Measurements from ENCODE around the gene PKHD1.

The PKHD1 gene

DNA sequence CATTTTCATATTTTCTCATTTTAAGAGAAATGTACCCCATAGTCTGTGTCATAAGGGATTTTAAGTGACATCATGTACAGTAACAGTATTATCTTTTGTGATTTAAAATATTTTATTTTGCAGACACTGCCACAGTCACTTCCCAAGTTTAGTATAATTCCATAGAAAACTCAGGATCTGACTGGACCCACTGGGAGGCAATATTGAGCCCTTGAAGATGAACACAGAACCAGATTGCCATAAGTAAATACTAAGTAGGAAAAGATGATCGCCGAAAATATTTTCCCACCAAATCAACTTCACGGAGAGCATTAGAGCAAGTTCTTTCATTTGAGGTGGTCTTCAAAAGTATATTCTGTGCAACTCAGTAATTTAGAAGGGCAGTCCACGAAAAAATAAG is 17.6 kb upstream of the PKHD1 start:
- H2AFZ ChIP-seq (ENCODE audit: low read length, unreplicated experiment): no peak overlapping the region
- H3K4me3 ChIP-seq (ENCODE audit: low read depth, low read length): no peak overlapping the region

DNA sequence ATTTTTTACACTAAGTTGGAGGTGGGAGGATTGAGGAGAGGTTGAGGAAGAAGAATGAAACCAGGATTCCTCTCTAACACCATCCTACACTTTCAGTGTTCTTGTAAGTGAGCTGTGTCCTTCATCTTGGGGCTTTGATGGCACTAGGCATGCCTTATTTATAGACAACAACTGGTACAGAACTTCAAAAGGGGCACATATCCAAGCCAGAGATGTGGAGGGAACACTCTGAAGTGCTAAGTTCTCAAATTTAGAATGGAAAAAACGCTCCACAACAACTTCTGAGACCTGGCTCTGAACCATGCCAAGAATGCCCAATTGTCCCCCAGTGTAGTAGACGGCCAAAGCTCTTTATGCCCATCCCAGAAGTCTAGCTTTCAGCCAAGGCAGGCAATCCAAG is 16.2 kb upstream of the PKHD1 start:
- Histone ChIP-seq H2AFZ (ENCODE audit: low read length, unreplicated experiment) (no peak overlapping the region), H3K27ac (ENCODE audit: low read depth, low read length) (no peak overlapping the region), H3K36me3 (ENCODE audit: insufficient read depth, low read length) (no peaks in the 10 kb centered on the region), H3K4me3 (ENCODE audit: low read depth, low read length) (no peak overlapping the region), H3K79me2 (ENCODE audit: control insufficient read depth, insufficient read depth, low read length, unreplicated experiment) (no peaks in the 10 kb centered on the region), H3K27me3 (ENCODE audit: insufficient read depth, low read length) (0 out of 2 replicates have a peak, but pooled peaks cover 15% of the 10 kb centered on the region), H3K4me1 (ENCODE audit: control insufficient read depth, insufficient read depth, low read length, unreplicated experiment) (no peaks in the 10 kb centered on the region)

More for the DNA sequence above, 17.6 kb upstream of the PKHD1 start:
- no peak overlapping the region for H3K27ac ChIP-seq (ENCODE audit: low read depth, low read length)
- H3K4me1 ChIP-seq (ENCODE audit: control insufficient read depth, insufficient read depth, low read length, unreplicated experiment): no peaks in the 10 kb centered on the region
- H3K36me3 ChIP-seq (ENCODE audit: insufficient read depth, low read length): no peaks in the 10 kb centered on the region
- 0 out of 2 replicates have a peak, but pooled peaks cover 6% of the 10 kb centered on the region for H3K27me3 ChIP-seq (ENCODE audit: insufficient read depth, low read length)
- no peaks in the 10 kb centered on the region for H3K79me2 ChIP-seq (ENCODE audit: control insufficient read depth, insufficient read depth, low read length, unreplicated experiment)

DNA sequence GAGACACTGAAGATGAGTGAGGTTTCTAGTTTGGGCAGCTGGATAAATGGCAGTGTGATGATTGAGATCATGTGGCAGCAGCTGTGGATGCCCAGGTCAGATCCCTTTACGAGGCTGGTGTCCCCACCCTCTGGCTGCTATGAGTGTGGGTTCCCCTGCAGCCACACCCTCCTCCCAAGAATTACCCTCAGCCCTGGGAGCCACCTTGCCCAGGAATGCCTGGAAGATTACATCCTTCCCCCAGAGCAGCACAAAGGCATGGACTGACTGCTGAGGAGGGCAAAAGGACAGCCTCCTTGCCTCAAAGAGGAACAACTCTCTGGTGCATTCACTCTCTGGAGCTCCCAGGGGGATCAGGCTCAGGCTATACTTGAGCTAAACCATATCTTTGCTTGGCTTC is 15.0 kb upstream of the PKHD1 start:
- no peak overlapping the region for H2AFZ ChIP-seq (ENCODE audit: low read length, unreplicated experiment)
- no peaks in the 10 kb centered on the region for H3K4me1 ChIP-seq (ENCODE audit: control insufficient read depth, insufficient read depth, low read length, unreplicated experiment)
- no peaks in the 10 kb centered on the region for H3K79me2 ChIP-seq (ENCODE audit: control insufficient read depth, insufficient read depth, low read length, unreplicated experiment)
- H3K27me3 ChIP-seq (ENCODE audit: insufficient read depth, low read length): 0 out of 2 replicates have a peak, but pooled peaks cover 15% of the 10 kb centered on the region
- H3K27ac ChIP-seq (ENCODE audit: low read depth, low read length): no peak overlapping the region
- H3K4me3 ChIP-seq (ENCODE audit: low read depth, low read length): no peak overlapping the region
- no peaks in the 10 kb centered on the region for H3K36me3 ChIP-seq (ENCODE audit: insufficient read depth, low read length)

DNA sequence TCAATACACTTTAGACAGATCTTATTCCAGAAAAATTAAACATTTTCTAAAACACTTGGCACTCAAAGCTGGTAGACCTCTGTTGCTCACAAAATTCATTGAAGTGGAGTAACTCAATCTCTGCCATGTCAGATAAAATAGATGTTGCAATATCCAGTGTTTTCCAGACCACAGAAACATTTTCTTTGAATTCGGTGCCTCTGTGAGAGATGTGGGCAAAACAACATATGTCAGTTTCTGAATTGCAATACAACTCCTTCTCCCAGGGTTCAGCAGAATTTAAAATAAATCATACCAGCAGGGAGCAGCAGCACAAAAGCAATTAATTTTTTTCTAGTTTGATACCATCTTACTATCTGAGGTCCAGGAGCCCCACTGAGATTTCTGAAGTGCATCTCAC is 11.3 kb upstream of the PKHD1 start:
- Histone ChIP-seq H3K27me3 (ENCODE audit: insufficient read depth, low read length) (0 out of 2 replicates have a peak, but pooled peaks cover 15% of the 10 kb centered on the region), H3K27ac (ENCODE audit: low read depth, low read length) (no peak overlapping the region), H3K36me3 (ENCODE audit: insufficient read depth, low read length) (no peaks in the 10 kb centered on the region), H3K4me3 (ENCODE audit: low read depth, low read length) (no peak overlapping the region), H3K4me1 (ENCODE audit: control insufficient read depth, insufficient read depth, low read length, unreplicated experiment) (no peaks in the 10 kb centered on the region), H2AFZ (ENCODE audit: low read length, unreplicated experiment) (no peak overlapping the region), H3K79me2 (ENCODE audit: control insufficient read depth, insufficient read depth, low read length, unreplicated experiment) (no peaks in the 10 kb centered on the region)

DNA sequence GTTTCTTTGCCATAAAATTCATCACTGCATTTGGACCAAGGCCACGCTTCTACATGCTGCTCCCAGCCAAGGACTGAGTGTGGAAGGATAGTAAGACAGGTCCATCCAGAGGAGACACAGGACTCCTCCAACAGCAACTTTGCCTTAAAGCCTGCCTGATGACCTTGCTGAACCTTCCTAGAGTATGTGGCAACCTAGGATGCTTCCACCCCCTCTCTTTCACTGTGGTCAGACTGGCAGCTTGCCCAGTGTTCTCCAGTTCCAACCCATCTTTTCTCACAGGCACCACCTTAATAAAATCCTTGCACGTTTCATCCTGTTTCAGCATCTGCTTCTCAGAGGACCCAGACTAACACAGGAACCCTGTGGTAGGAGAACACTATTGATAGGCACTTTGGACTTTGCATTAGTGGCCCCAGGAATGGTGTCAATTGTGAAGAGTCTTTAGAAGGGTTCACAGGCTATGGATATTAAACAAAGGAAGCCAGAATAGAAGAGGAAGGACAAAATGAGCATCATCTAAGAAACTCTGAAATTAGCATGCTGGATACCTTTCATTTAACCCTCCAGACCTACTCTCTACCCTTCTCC is 2.4 kb upstream of the PKHD1 start:
- no peak overlapping the region for H3K27ac ChIP-seq (ENCODE audit: low read depth, low read length)
- H2AFZ ChIP-seq (ENCODE audit: low read length, unreplicated experiment): no peak overlapping the region
- no peaks in the 10 kb centered on the region for H3K4me1 ChIP-seq (ENCODE audit: control insufficient read depth, insufficient read depth, low read length, unreplicated experiment)
- H3K36me3 ChIP-seq (ENCODE audit: insufficient read depth, low read length): no peaks in the 10 kb centered on the region
- H3K27me3 ChIP-seq (ENCODE audit: insufficient read depth, low read length): no peaks in the 10 kb centered on the region
- H3K4me3 ChIP-seq (ENCODE audit: low read depth, low read length): no peak overlapping the region
- no peaks in the 10 kb centered on the region for H3K79me2 ChIP-seq (ENCODE audit: control insufficient read depth, insufficient read depth, low read length, unreplicated experiment)

DNA sequence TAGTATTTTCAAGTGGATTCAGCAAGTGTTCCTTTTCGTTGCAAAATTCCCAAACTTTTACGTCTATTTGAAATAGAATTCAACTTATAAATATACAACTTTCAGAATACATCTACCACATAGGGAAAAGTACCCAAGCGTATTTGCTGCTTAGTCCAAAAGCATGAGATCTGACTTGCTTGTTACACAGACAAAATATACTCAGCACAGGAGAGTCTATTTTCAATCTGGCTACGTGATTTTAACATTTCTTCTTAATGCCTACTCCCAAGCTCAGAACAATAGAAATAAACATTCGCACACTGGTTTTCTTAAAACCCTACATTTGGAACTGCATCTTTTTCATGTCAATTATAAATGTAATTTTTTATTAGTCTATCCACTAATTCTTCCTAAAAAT is 672 bp downstream of the PKHD1 start:
- Histone ChIP-seq H3K27me3 (ENCODE audit: insufficient read depth, low read length) (no peaks in the 10 kb centered on the region), H3K4me3 (ENCODE audit: low read depth, low read length) (no peak overlapping the region), H3K79me2 (ENCODE audit: control insufficient read depth, insufficient read depth, low read length, unreplicated experiment) (no peaks in the 10 kb centered on the region), H2AFZ (ENCODE audit: low read length, unreplicated experiment) (no peak overlapping the region), H3K36me3 (ENCODE audit: insufficient read depth, low read length) (no peaks in the 10 kb centered on the region), H3K27ac (ENCODE audit: low read depth, low read length) (no peak overlapping the region), H3K4me1 (ENCODE audit: control insufficient read depth, insufficient read depth, low read length, unreplicated experiment) (no peaks in the 10 kb centered on the region)

DNA sequence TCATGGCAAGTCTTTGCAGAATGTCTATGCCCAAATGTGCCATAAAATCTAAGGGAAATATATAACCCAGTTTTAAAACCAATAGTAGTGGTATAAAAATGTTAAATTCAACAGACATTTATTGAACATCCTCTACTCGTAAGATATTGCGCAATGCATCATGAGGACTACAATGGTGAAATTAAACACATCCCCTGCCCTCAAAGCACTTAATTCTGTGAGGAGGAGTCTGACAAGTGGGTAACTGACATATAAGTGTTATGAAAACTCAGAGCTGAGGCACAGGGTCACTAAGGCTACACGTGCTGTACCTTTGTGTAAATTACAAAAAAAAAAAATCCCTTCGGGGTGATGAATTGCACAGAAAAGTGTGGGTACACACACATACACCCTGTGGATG is 6.2 kb downstream of the PKHD1 start:
- H3K79me2 ChIP-seq (ENCODE audit: control insufficient read depth, insufficient read depth, low read length, unreplicated experiment): no peaks in the 10 kb centered on the region
- H3K4me1 ChIP-seq (ENCODE audit: control insufficient read depth, insufficient read depth, low read length, unreplicated experiment): no peaks in the 10 kb centered on the region
- H3K4me3 ChIP-seq (ENCODE audit: low read depth, low read length): no peak overlapping the region
- no peak overlapping the region for H3K27ac ChIP-seq (ENCODE audit: low read depth, low read length)
- H2AFZ ChIP-seq (ENCODE audit: low read length, unreplicated experiment): no peak overlapping the region
- no peaks in the 10 kb centered on the region for H3K36me3 ChIP-seq (ENCODE audit: insufficient read depth, low read length)
- H3K27me3 ChIP-seq (ENCODE audit: insufficient read depth, low read length): no peaks in the 10 kb centered on the region

DNA sequence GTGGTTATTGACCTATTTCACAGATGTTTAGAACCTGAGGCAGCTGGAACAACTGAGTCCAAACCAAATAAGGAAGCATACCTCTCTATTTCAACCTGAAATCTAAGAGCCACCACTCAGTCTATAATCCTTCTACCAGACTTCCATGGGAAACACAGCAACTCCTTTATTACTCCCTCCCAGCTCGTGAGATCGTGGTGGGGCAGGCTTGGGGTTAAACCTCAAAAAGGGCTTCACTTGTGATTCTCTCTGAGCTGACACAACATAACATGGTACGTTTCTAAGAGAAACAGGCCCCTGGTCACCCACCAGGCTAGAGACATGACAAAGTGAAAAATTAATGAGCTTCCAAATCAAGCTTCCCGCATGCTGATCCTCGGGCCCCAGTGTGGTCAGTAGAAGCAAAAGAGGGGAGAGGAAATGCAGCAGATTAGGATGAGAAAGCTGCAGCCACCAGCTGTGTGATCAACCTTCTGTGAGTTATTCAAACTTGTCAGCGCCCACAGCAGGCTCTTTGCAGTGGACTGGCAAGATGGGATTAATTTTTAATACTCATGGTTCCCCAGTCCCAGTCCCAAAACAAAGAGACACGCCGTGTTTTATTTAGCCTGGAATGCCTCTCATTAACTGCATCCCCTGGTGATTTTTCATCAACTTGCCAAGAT is 9.3 kb downstream of the PKHD1 start:
- H3K4me1 ChIP-seq (ENCODE audit: control insufficient read depth, insufficient read depth, low read length, unreplicated experiment): no peaks in the 10 kb centered on the region
- no peak overlapping the region for H3K27ac ChIP-seq (ENCODE audit: low read depth, low read length)
- no peak overlapping the region for H2AFZ ChIP-seq (ENCODE audit: low read length, unreplicated experiment)
- H3K4me3 ChIP-seq (ENCODE audit: low read depth, low read length): no peak overlapping the region
- no peaks in the 10 kb centered on the region for H3K27me3 ChIP-seq (ENCODE audit: insufficient read depth, low read length)
- no peaks in the 10 kb centered on the region for H3K36me3 ChIP-seq (ENCODE audit: insufficient read depth, low read length)
- H3K79me2 ChIP-seq (ENCODE audit: control insufficient read depth, insufficient read depth, low read length, unreplicated experiment): no peaks in the 10 kb centered on the region

DNA sequence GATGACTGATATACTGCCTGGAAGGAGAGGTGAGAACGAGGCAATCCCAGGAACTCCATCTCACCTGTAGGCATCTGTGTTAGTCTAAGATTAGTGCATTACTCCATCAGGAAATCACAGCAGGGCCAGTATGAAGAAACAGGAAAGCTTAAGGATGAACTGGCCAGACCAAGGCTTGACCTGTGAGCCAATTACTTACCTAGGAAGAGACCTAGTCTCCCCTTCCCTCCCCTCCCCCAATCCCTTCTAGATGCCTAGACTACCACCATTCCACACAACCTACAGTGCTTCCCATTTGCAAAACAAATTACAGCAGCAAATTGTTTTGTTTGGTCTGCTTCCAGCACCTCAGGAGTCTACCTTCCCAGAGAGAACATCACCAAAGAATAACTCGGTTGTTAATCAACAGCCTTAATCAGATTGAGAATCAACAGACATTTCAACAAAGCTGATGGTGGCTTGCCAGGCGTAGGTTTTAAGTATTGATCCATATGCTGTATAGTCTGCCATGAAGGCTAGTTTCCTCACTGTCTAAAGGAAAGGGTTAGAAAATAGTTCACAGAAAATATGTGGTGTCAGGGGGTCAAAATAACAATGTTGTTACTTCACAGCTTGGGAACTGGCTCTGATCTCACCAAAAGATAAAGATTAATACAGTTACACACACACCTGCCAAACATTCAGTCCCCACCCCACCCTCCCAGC is 10.1 kb downstream of the PKHD1 start:
- Histone ChIP-seq H3K27ac (ENCODE audit: low read depth, low read length) (no peak overlapping the region), H2AFZ (ENCODE audit: low read length, unreplicated experiment) (no peak overlapping the region), H3K4me3 (ENCODE audit: low read depth, low read length) (no peak overlapping the region)

DNA sequence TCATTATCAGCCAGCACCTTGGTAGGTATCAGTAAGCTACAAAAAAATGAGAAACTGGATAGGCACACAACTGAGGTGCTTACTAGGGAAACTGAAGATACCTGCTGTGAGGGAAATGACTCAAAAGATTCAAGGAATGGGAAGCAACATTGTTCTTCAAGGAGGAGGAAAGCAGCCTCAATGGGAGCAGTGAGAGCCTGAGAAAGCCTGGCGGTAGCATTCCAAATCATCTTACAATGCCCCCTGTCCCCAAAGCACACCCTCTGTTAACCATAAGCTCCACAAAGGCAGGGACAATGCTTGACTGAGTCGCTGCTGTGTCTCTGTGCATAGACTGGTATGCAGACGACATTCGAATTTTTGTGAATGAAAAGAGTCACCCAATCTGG is 10.6 kb downstream of the PKHD1 start:
- Histone ChIP-seq H3K4me1 (ENCODE audit: control insufficient read depth, insufficient read depth, low read length, unreplicated experiment) (no peaks in the 10 kb centered on the region), H3K4me3 (ENCODE audit: low read depth, low read length) (no peak overlapping the region), H3K36me3 (ENCODE audit: insufficient read depth, low read length) (no peaks in the 10 kb centered on the region), H2AFZ (ENCODE audit: low read length, unreplicated experiment) (no peak overlapping the region), H3K27me3 (ENCODE audit: insufficient read depth, low read length) (no peaks in the 10 kb centered on the region), H3K27ac (ENCODE audit: low read depth, low read length) (no peak overlapping the region), H3K79me2 (ENCODE audit: control insufficient read depth, insufficient read depth, low read length, unreplicated experiment) (no peaks in the 10 kb centered on the region)

More for the DNA sequence above, 10.1 kb downstream of the PKHD1 start:
- H3K27me3 ChIP-seq (ENCODE audit: insufficient read depth, low read length): no peaks in the 10 kb centered on the region
- H3K36me3 ChIP-seq (ENCODE audit: insufficient read depth, low read length): no peaks in the 10 kb centered on the region
- H3K79me2 ChIP-seq (ENCODE audit: control insufficient read depth, insufficient read depth, low read length, unreplicated experiment): no peaks in the 10 kb centered on the region
- no peaks in the 10 kb centered on the region for H3K4me1 ChIP-seq (ENCODE audit: control insufficient read depth, insufficient read depth, low read length, unreplicated experiment)

DNA sequence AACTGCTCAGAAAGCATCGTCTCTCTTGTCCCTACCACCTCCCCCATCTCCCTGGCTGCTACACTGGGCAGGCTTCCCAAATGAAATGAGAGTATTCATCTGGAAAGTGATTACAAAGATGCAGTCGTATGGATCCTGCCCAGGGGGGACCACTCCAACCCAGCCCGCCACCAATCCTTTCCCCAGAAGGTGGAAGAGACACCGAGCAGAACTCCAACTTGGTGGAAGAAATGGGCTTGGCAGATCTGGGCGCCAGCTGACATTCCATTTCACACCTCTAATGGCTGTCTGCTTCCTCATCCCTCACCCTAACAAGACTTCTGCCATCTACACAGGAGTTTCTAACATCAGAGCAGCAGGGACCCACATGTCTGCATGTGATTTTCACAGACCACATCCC is 12.7 kb downstream of the PKHD1 start:
- no peak overlapping the region for H3K4me3 ChIP-seq (ENCODE audit: low read depth, low read length)
- no peak overlapping the region for H3K27ac ChIP-seq (ENCODE audit: low read depth, low read length)
- H3K27me3 ChIP-seq (ENCODE audit: insufficient read depth, low read length): 0 out of 2 replicates have a peak, but pooled peaks cover 3% of the 10 kb centered on the region
- H3K36me3 ChIP-seq (ENCODE audit: insufficient read depth, low read length): no peaks in the 10 kb centered on the region
- H3K4me1 ChIP-seq (ENCODE audit: control insufficient read depth, insufficient read depth, low read length, unreplicated experiment): no peaks in the 10 kb centered on the region
- H3K79me2 ChIP-seq (ENCODE audit: control insufficient read depth, insufficient read depth, low read length, unreplicated experiment): no peaks in the 10 kb centered on the region
- H2AFZ ChIP-seq (ENCODE audit: low read length, unreplicated experiment): no peak overlapping the region
